ENCODE results near the gene VANGL1. TPM values are rescaled to one million over a fixed set of nuclear protein-coding genes. Genes with fewer than 3 reads are reported as not detected.

VANGL1 gene
- total and polyA plus RNA-seq, 2 of the 8 experiments (the other 6 are each of a cell fraction or from before 2014, with no cell fraction given): 9.4 to 13.4 TPM

DNA sequence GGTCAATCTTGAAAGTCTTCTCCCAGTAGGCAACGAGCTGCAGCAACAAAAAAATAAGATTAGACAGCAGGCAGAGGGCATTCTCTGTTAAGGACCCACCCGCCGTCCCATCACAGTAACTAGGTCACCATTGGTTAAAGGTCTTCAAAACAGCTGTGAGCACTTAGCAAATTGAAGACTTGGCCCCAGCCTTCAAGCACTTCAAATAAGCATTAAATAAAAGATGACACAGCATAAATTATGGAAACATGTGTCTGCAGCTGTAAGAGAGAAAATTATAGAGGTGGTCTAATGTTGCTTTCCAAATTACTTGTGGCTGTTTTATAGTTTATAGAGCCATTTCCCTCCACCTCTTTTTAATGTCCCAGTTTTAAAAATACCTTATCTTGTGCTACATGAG is 61.2 kb downstream of the VANGL1 start:
- Histone ChIP-seq H2BK20ac (ENCODE audit: low read length) (no peak overlapping the region), H4K91ac (replicated peaks; ENCODE audit: insufficient read length, low read length) (no peak overlapping the region), H3K4me1 (replicated peaks in 1 of 4; ENCODE audit: control insufficient read depth in 3 of 4, insufficient read depth in 4 of 4, low read length in 3 of 4) (no peaks in the 10 kb centered on the region), H3K4ac (replicated peaks; ENCODE audit: insufficient read length, low read depth, low read length) (no peak overlapping the region), H3K14ac (ENCODE audit: insufficient read length) (no peak overlapping the region), H3K9me3 (ENCODE audit: insufficient read depth in 2 of 2, low read depth in 1 of 2, low read length in 1 of 2) (no peaks in the 10 kb centered on the region), H4K20me1 (replicated peaks in 1 of 2; ENCODE audit: control insufficient read depth in 1 of 2, insufficient read depth in 2 of 2, low read length in 2 of 2) (no peaks in the 10 kb centered on the region), H4K5ac (ENCODE audit: insufficient read length, low read depth, low read length) (no peak overlapping the region), H2AK5ac (ENCODE audit: low read depth, low read length) (no peak overlapping the region), H3K9ac (replicated peaks in 1 of 4; ENCODE audit: extremely low read depth in 1 of 4, low read depth in 3 of 4, low read length in 3 of 4) (no peak overlapping the region), H2BK15ac (ENCODE audit: low read length) (no peak overlapping the region), H3K27me3 (replicated peaks in 1 of 4; ENCODE audit: control insufficient read depth in 3 of 4, extremely low read depth in 1 of 4, insufficient read depth in 3 of 4, low read length in 3 of 4) (no peaks in the 10 kb centered on the region), H3K79me1 (ENCODE audit: low read depth, low read length) (no peaks in the 10 kb centered on the region), H2BK120ac (replicated peaks; ENCODE audit: low read depth, low read length) (no peak overlapping the region), H3K23ac (ENCODE audit: insufficient read length) (no peak overlapping the region), H3K23me2 (ENCODE audit: low read depth, low read length) (no peaks in the 10 kb centered on the region), H3K56ac (replicated peaks; ENCODE audit: insufficient read length, low read depth, low read length) (no peak overlapping the region), H4K8ac (ENCODE audit: extremely low read depth, insufficient read depth, low read length) (0 out of 2 replicates have a peak overlapping the region, but pooled peaks have one; percentile 17), H2BK5ac (ENCODE audit: low read depth, low read length) (no peak overlapping the region), H3K4me3 (ENCODE audit: extremely low read depth in 1 of 4, insufficient read depth in 2 of 4, low read depth in 3 of 4, low read length in 4 of 4) (no peak overlapping the region), H3K18ac (ENCODE audit: extremely low read depth, low read length) (no peak overlapping the region), H3K36me3 (ENCODE audit: control insufficient read depth in 2 of 4, insufficient read depth in 4 of 4, low read length in 3 of 4) (no peaks in the 10 kb centered on the region), H3K79me2 (ENCODE audit: control insufficient read depth in 1 of 2, insufficient read depth in 2 of 2, low read length in 2 of 2) (no peaks in the 10 kb centered on the region), H3K4me2 (ENCODE audit: insufficient read depth in 1 of 2, low read depth in 2 of 2, low read length in 2 of 2) (no peak overlapping the region), H2BK12ac (ENCODE audit: low read depth, low read length) (no peak overlapping the region), H3K27ac (ENCODE audit: low read depth, low read length) (no peak overlapping the region), H2AFZ (ENCODE audit: low read length) (no peak overlapping the region)
- TF ChIP-seq, protein P1, sequence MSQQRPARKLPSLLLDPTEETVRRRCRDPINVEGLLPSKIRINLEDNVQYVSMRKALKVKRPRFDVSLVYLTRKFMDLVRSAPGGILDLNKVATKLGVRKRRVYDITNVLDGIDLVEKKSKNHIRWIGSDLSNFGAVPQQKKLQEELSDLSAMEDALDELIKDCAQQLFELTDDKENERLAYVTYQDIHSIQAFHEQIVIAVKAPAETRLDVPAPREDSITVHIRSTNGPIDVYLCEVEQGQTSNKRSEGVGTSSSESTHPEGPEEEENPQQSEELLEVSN (IDR thresholded peaks at IDR 0.05): no peak
- TF ChIP-seq EP300 (IDR thresholded peaks at IDR 0.05; ENCODE audit: borderline replicate concordance in 1 of 2, low read depth in 2 of 2, low read length in 2 of 2) (no peak), CTBP2 (IDR thresholded peaks at IDR 0.05; ENCODE audit: borderline replicate concordance, insufficient read depth, insufficient read length, low read length) (no peak)
- TF ChIP-seq, protein P2, sequence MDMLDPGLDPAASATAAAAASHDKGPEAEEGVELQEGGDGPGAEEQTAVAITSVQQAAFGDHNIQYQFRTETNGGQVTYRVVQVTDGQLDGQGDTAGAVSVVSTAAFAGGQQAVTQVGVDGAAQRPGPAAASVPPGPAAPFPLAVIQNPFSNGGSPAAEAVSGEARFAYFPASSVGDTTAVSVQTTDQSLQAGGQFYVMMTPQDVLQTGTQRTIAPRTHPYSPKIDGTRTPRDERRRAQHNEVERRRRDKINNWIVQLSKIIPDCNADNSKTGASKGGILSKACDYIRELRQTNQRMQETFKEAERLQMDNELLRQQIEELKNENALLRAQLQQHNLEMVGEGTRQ (IDR thresholded peaks at IDR 0.05; ENCODE audit: low read length): no peak
- TF ChIP-seq, protein P3, sequence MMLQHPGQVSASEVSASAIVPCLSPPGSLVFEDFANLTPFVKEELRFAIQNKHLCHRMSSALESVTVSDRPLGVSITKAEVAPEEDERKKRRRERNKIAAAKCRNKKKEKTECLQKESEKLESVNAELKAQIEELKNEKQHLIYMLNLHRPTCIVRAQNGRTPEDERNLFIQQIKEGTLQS (IDR thresholded peaks at IDR 0.05; ENCODE audit: insufficient read depth, low read depth, low read length): no peak
- CTCF ChIA-PET (ENCODE audit: partially characterized antibody): interaction anchor here (0.9 to 6.4 kb wide), 4 partner anchors 10 to 94 kb away, joined by 3 to 66 read pairs (median 5); no protein-coding TSS in a partner anchor
- FAIRE-seq (no peak), DNase-seq (ENCODE audit: low read depth in 1 of 2, low spot score in 2 of 2) (no peak)
- POLR2A ChIA-PET (ENCODE audit: partially characterized antibody): no interaction called here
- WGBS, 2 experiments (ENCODE audit: extremely low coverage in 1 of 2, insufficient coverage in 1 of 2, insufficient read length in 1 of 2, insufficient replicate concordance in 2 of 2, low coverage in 1 of 2, low lambda C conversion rate in 2 of 2, missing lambda C conversion rate in 1 of 2): 97% methylated on average over 3 of the region's 3 CpGs; no CpG with 5 or more reads in 1 of the 2 experiments

All from H1 (cell line).